ENCODE results near the gene DCP1A.

DNA sequence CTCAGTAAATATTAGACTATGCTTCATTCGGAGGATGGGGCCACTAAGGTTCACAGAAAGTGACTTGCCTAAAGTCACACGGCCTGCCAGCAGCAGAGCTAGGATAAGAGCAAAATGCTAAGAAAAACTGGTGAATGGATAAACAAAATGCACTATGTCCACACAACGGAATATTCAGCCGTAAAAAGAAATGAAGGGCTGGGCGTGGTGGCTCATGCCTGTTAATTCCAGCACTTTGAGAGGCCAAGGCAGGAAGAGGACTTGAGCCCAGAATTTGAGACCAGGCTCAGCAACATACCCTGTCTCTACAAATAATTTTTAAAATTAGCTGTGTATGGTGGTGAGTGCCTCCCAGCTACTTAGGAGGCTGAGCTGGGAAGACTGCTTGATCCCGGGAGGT lies 99.2 kb downstream of the DCP1A start:
- TF ChIP-seq EP300 (IDR thresholded peaks at IDR 0.05), result no peak
- TF ChIP-seq, protein P1, sequence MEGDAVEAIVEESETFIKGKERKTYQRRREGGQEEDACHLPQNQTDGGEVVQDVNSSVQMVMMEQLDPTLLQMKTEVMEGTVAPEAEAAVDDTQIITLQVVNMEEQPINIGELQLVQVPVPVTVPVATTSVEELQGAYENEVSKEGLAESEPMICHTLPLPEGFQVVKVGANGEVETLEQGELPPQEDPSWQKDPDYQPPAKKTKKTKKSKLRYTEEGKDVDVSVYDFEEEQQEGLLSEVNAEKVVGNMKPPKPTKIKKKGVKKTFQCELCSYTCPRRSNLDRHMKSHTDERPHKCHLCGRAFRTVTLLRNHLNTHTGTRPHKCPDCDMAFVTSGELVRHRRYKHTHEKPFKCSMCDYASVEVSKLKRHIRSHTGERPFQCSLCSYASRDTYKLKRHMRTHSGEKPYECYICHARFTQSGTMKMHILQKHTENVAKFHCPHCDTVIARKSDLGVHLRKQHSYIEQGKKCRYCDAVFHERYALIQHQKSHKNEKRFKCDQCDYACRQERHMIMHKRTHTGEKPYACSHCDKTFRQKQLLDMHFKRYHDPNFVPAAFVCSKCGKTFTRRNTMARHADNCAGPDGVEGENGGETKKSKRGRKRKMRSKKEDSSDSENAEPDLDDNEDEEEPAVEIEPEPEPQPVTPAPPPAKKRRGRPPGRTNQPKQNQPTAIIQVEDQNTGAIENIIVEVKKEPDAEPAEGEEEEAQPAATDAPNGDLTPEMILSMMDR (IDR thresholded peaks at IDR 0.05), result no peak

Data from ovary (tissue), 3 donors.